ENCODE results near the gene PYGM. TPM values are rescaled to one million over a fixed set of nuclear protein-coding genes. Genes with fewer than 3 reads are reported as not detected.
"Not testable (repeated sequence)": the region's sequence is repeated elsewhere in the genome, so short reads cannot be mapped to it uniquely, and the experiment has no call there.

PYGM gene
- total RNA-seq, 1 experiment from 2014 or later, result 1.7 TPM

- no peak for TF ChIP-seq EGR1 (IDR thresholded peaks at IDR 0.05; ENCODE audit: low read depth)
Observed at GRCh38 chr11:64703048-64703447, 56.7 kb downstream of the PYGM start (continued).

- H4K20me1 ChIP-seq (ENCODE audit: insufficient read depth); H3K9me2 ChIP-seq (ENCODE audit: insufficient read depth); H3K4me1 ChIP-seq (ENCODE audit: control insufficient read depth in 1 of 2, insufficient read depth in 2 of 2, low read length in 2 of 2); H3K79me2 ChIP-seq (ENCODE audit: insufficient read depth, low read length); H3K4me3 ChIP-seq (replicated peaks in 1 of 2; ENCODE audit: low read depth in 1 of 2, low read length in 2 of 2); H3K9ac ChIP-seq (ENCODE audit: low read length); BruUV-seq (replicated peaks); H2AFZ ChIP-seq (ENCODE audit: low read depth, low read length, poor library complexity, severe bottlenecking); H3K27ac ChIP-seq (ENCODE audit: low read depth, low read length); RAD21 ChIA-PET (ENCODE audit: low non-redundant PET in 1 of 2, low total read pairs in 2 of 2, uncharacterized antibody in 2 of 2, unreplicated experiment in 2 of 2); H3K4me2 ChIP-seq (ENCODE audit: low read length); ATAC-seq; DNase-seq (ENCODE audit: low read depth, low spot score); H3K9me3 ChIP-seq (ENCODE audit: control insufficient read depth in 1 of 2, insufficient read depth in 1 of 2, low read depth in 1 of 2, low read length in 2 of 2); intact Hi-C loops (cut with micrococcal nuclease); POLR2A ChIA-PET; H3K36me3 ChIP-seq (ENCODE audit: control insufficient read depth in 1 of 2, insufficient read depth in 2 of 2, low read length in 2 of 2): not testable (repeated sequence)
- H3K27me3 ChIP-seq (ENCODE audit: insufficient read depth, low read length), result peaks cover 11% of the 10 kb centered on the region
- CTCF ChIA-PET, result interaction anchor here (0.5 kb wide), 1 partner anchor 13 kb away, joined by 3 read pairs; no protein-coding TSS in a partner anchor
Observed at GRCh38 chr11:64701956-64702355, 57.8 kb downstream of the PYGM start.

GRCh38 chr11:64698427-64698826 is 61.3 kb downstream of the PYGM start:
- Histone ChIP-seq H3K27ac (ENCODE audit: low read depth, low read length) (no peak overlapping the region), H4K20me1 (ENCODE audit: insufficient read depth) (no peaks in the 10 kb centered on the region), H3K9me2 (ENCODE audit: insufficient read depth) (no peaks in the 10 kb centered on the region), H3K79me2 (ENCODE audit: insufficient read depth, low read length) (no peaks in the 10 kb centered on the region), H2AFZ (ENCODE audit: low read depth, low read length, poor library complexity, severe bottlenecking) (no peak overlapping the region), H3K36me3 (ENCODE audit: control insufficient read depth in 1 of 2, insufficient read depth in 2 of 2, low read length in 2 of 2) (no peaks in the 10 kb centered on the region), H3K4me1 (ENCODE audit: control insufficient read depth in 1 of 2, insufficient read depth in 2 of 2, low read length in 2 of 2) (no peaks in the 10 kb centered on the region), H3K4me2 (ENCODE audit: low read length) (no peak overlapping the region), H3K4me3 (replicated peaks in 1 of 2; ENCODE audit: low read depth in 1 of 2, low read length in 2 of 2) (no peak overlapping the region), H3K9me3 (ENCODE audit: control insufficient read depth in 1 of 2, insufficient read depth in 1 of 2, low read depth in 1 of 2, low read length in 2 of 2) (no peaks in the 10 kb centered on the region), H3K27me3 (ENCODE audit: insufficient read depth, low read length) (peaks cover 4% of the 10 kb centered on the region), H3K9ac (ENCODE audit: low read length) (no peak overlapping the region)
- no TSS peak for BruUV-seq (replicated peaks)
- ChIA-PET POLR2A (no interaction called here), CTCF (interaction anchor here (1.3 to 2.1 kb wide), 2 partner anchors 10 kb away, joined by 6 to 11 read pairs; no protein-coding TSS in a partner anchor), RAD21 (ENCODE audit: low non-redundant PET in 1 of 2, low total read pairs in 2 of 2, uncharacterized antibody in 2 of 2, unreplicated experiment in 2 of 2) (no interaction called here)
- intact Hi-C loops (cut with micrococcal nuclease), result no loop called here
- DNase-seq (ENCODE audit: low read depth, low spot score) (no peak), ATAC-seq (no peak)
- no peak for TF ChIP-seq SIN3A (IDR thresholded peaks at IDR 0.05; ENCODE audit: low read depth)
- TF ChIP-seq YY1 (IDR thresholded peaks at IDR 0.05; ENCODE audit: extremely low read depth, insufficient replicate concordance, low read depth, low read length), result no peak
- TF ChIP-seq ZNF274 (IDR thresholded peaks at IDR 0.05; ENCODE audit: low read depth, low read length), result no peak
- TF ChIP-seq ZFX (IDR thresholded peaks at IDR 0.05), result no peak
- TF ChIP-seq ELF1 (IDR thresholded peaks at IDR 0.05; ENCODE audit: borderline replicate concordance, low read depth), result no peak
- no peak for TF ChIP-seq SP1 (IDR thresholded peaks at IDR 0.05; ENCODE audit: low read depth)
- TF ChIP-seq CEBPB (IDR thresholded peaks at IDR 0.05; ENCODE audit: low read depth), result no peak
- no peak for TF ChIP-seq REST (IDR thresholded peaks at IDR 0.05; ENCODE audit: low read depth)
- TF ChIP-seq POLR2AphosphoS5 (IDR thresholded peaks at IDR 0.05; ENCODE audit: low read depth, low read length), result no peak
- no peak for TF ChIP-seq RAD21 (IDR thresholded peaks at IDR 0.05; ENCODE audit: low read depth)
- no peak for TF ChIP-seq POLR2A (IDR thresholded peaks at IDR 0.05; ENCODE audit: borderline replicate concordance, extremely low read depth, insufficient read depth, insufficient read length)
- no peak for TF ChIP-seq EZH2phosphoT487 (IDR thresholded peaks at IDR 0.05; ENCODE audit: borderline replicate concordance)
- TF ChIP-seq ATF3 (IDR thresholded peaks at IDR 0.05), result no peak
- no peak for TF ChIP-seq EGR1 (IDR thresholded peaks at IDR 0.05; ENCODE audit: low read depth)
- no peak for TF ChIP-seq FOSL1 (IDR thresholded peaks at IDR 0.05; ENCODE audit: low read depth)
- no peak for TF ChIP-seq EZH2 (IDR thresholded peaks at IDR 0.05)

Measured in HCT116 (cell line).